Effector CD4-positive, alpha-beta T cell (primary cell): ENCODE measurements around the gene TMEM255B.
A peak's percentile ranks its signal among the peaks of the same experiment; 100 is the strongest.

Source experiments
- DNase-seq: peaks from one replicate; pipeline ENCODE4 v3.0.0-alpha.2; 2020
- total RNA-seq: gene quantifications from one replicate; lab custom pipeline; 2026; lab: John Stamatoyannopoulos, UW

TMEM255B gene
- total RNA-seq: 0.75 reads per million

GRCh38 chr13:113758651-113759524, at the start of gene TMEM255B:
Gene TMEM255B, plus strand, starts transcription at chr13:113759226. Its CDS starts 44 bp downstream, at chr13:113759270.
- peak; percentile 59 for DNase-seq

- DNase-seq: no peak
Measured at GRCh38 chr13:113722921-113723320, 36.1 kb upstream of the TMEM255B start.

- no peak for DNase-seq
Measured at GRCh38 chr13:113723410-113724015, 35.5 kb upstream of the TMEM255B start.

- no peak for DNase-seq
Measured at GRCh38 chr13:113724016-113724758, 34.8 kb upstream of the TMEM255B start.

GRCh38 chr13:113724780-113725315, 34.2 kb upstream of the TMEM255B start:
- peak; percentile 86 for DNase-seq

GRCh38 chr13:113725329-113726105, 33.5 kb upstream of the TMEM255B start:
- DNase-seq: peak; percentile 63

GRCh38 chr13:113726106-113726821, 32.8 kb upstream of the TMEM255B start:
- peak; percentile 32 for DNase-seq

GRCh38 chr13:113726961-113727411, 32.0 kb upstream of the TMEM255B start:
- no peak for DNase-seq

- no peak for DNase-seq
Measured at GRCh38 chr13:113728571-113729054, 30.4 kb upstream of the TMEM255B start.

GRCh38 chr13:113729187-113730019, 29.6 kb upstream of the TMEM255B start:
- DNase-seq: no peak

GRCh38 chr13:113730258-113730691, 28.8 kb upstream of the TMEM255B start:
- no peak for DNase-seq

- DNase-seq: no peak
Measured at GRCh38 chr13:113730831-113731191, 28.2 kb upstream of the TMEM255B start.

- DNase-seq: no peak
Measured at GRCh38 chr13:113731192-113732175, 27.5 kb upstream of the TMEM255B start.

GRCh38 chr13:113732176-113732960, 26.7 kb upstream of the TMEM255B start:
- DNase-seq: no peak

GRCh38 chr13:113732961-113733950, 25.8 kb upstream of the TMEM255B start:
- no peak for DNase-seq

GRCh38 chr13:113734099-113734825, 24.8 kb upstream of the TMEM255B start:
- DNase-seq: no peak
